SU-DHL-6 (cell line): Measurements from ENCODE around the gene WDR81.

Source experiments
- CTCF ChIP-seq: fragments of 200-600 bp; sonication (generic); IDR thresholded peaks from one replicate; pipeline ENCODE4 v1.5.1; 2017; ENCODE audit warnings: antibody characterized with exemption, mild to moderate bottlenecking, low read length, moderate library complexity; ENCODE audit not compliant: insufficient read depth, poor library complexity, severe bottlenecking
- EZH2phosphoT487 ChIP-seq: fragments of 200-600 bp; sonication (generic), shearing (Covaris generic); conservative IDR thresholded peaks from 2 replicates; pipeline ENCODE4 v1.6.1; 2018; ENCODE audit warnings: mild to moderate bottlenecking, antibody characterized with exemption, low read length, moderate library complexity, mixed read lengths

GRCh38 chr17:1779571-1780131, 55.1 kb downstream of the WDR81 start:
- no peak for TF ChIP-seq CTCF
- TF ChIP-seq EZH2phosphoT487: no peak
